Endothelial cell of umbilical vein (primary cell): ENCODE measurements around the gene CDC42EP5. TPM values are rescaled to one million over a fixed set of nuclear protein-coding genes. Genes with fewer than 3 reads are reported as not detected.

ENCODE experiments used
- BruUV-seq: library from RNA; stranded (reverse); fragments of 400-500 nt; replicated peaks from 2 replicates; lab custom pipeline; 2021; lab: Mats Ljungman, UMichigan
- CTCF ChIA-PET: fragments of 300-600, 350-600 bp; sonication (Branson Sonifier 250); formaldehyde crosslinking; loops from one replicate; lab custom pipeline; 2021; ENCODE audit warnings: antibody characterized with exemption, inconsistent platforms; lab: Charles Lee
- POLR2A ChIA-PET: fragments of 300-600, 350-600 bp; sonication (Branson Sonifier 250); formaldehyde crosslinking; loops from one replicate; lab custom pipeline; 2021; ENCODE audit warnings: antibody characterized with exemption, inconsistent platforms; lab: Charles Lee
- DNase-seq: peaks from one replicate; pipeline ENCODE4 v3.0.0-alpha.2; 2011; ENCODE audit warnings: low read depth, low spot score
- FAIRE-seq: peaks from 2 replicates; lab custom pipeline; 2011; peaks lifted over from hg19 to GRCh38; lab: Jason Lieb, UNC
- H2AFZ ChIP-seq: 2 replicates; pipeline ENCODE4 v1.6.0; 2012; ENCODE audit warnings: low read depth, low read length, control low read depth, inconsistent platforms
- H3K27ac ChIP-seq: 2 replicates; pipeline ENCODE4 v1.5.1; 2011; ENCODE audit warnings: low read depth, mild to moderate bottlenecking, control low read depth, low read length, moderate library complexity; ENCODE audit not compliant: insufficient read depth
- H3K27me3 ChIP-seq, 2 experiments: 2 replicates each; pipeline versions ENCODE4 v1.6.0 to v1.6.1; 2011; ENCODE audit warnings: low read length in 2 of 2, mixed read lengths in 1 of 2; ENCODE audit not compliant: control insufficient read depth in 2 of 2, insufficient read depth in 2 of 2
- H3K36me3 ChIP-seq, 2 experiments: 2 replicates in 1 of 2; 3 replicates in 1 of 2; pipeline ENCODE4 v1.5.1; 2011; ENCODE audit warnings: low read length in 2 of 2, mild to moderate bottlenecking in 1 of 2, moderate library complexity in 1 of 2; ENCODE audit not compliant: control insufficient read depth in 2 of 2, insufficient read depth in 2 of 2; ENCODE audit errors: extremely low read depth in 1 of 2
- H3K4me1 ChIP-seq: 3 replicates; pipeline ENCODE4 v1.5.1; 2011; ENCODE audit warnings: mild to moderate bottlenecking, low read length; ENCODE audit not compliant: control insufficient read depth, insufficient read depth; ENCODE audit errors: extremely low read depth
- H3K4me2 ChIP-seq: 2 replicates; pipeline ENCODE4 v1.6.1; 2011; ENCODE audit warnings: low read length, control low read depth, mixed read lengths; ENCODE audit not compliant: insufficient read depth
- H3K4me3 ChIP-seq, 3 experiments: fragments of 200-600 bp in 1 of 3; sonication (generic), shearing (Covaris generic) in 1 of 3; replicated peaks in 1 of 3; 2 replicates each; pipeline ENCODE4 v1.5.1; 2011 to 2016; ENCODE audit warnings: control low read depth in 3 of 3, low read length in 3 of 3, mild to moderate bottlenecking in 2 of 3, inconsistent platforms in 1 of 3, low read depth in 1 of 3, moderate library complexity in 1 of 3; ENCODE audit not compliant: insufficient read depth in 1 of 3
- H3K79me2 ChIP-seq: 2 replicates; pipeline ENCODE4 v1.6.0; 2012; ENCODE audit warnings: low read length, inconsistent platforms; ENCODE audit not compliant: control insufficient read depth, insufficient read depth
- H3K9ac ChIP-seq: replicated peaks from 2 replicates; pipeline ENCODE3; 2011; ENCODE audit warnings: low read length, control low read depth; ENCODE audit not compliant: insufficient read depth; ENCODE audit errors: extremely low read depth
- H3K9me1 ChIP-seq: replicated peaks from 3 replicates; pipeline ENCODE4 v1.6.0; 2011; ENCODE audit warnings: mild to moderate bottlenecking, low read length; ENCODE audit not compliant: control insufficient read depth, insufficient read depth; ENCODE audit errors: extremely low read depth
- H3K9me3 ChIP-seq: replicated peaks from 2 replicates; pipeline ENCODE4 v1.5.1; 2012; ENCODE audit warnings: low read length, inconsistent platforms; ENCODE audit not compliant: control insufficient read depth, insufficient read depth
- H4K20me1 ChIP-seq: replicated peaks from 2 replicates; pipeline ENCODE3; 2011; ENCODE audit warnings: mild to moderate bottlenecking, low read length; ENCODE audit not compliant: control insufficient read depth, insufficient read depth; ENCODE audit errors: extremely low read depth
- EZH2 ChIP-seq: IDR thresholded peaks from 2 replicates; pipeline ENCODE4 v1.6.1; 2012; ENCODE audit warnings: borderline replicate concordance, low read depth, mild to moderate bottlenecking, moderate library complexity, low read length, inconsistent platforms; ENCODE audit not compliant: severe bottlenecking
- FOS ChIP-seq: IDR thresholded peaks from 2 replicates; pipeline ENCODE4 v1.6.1; 2011; ENCODE audit warnings: mild to moderate bottlenecking, low read length, moderate library complexity, borderline replicate concordance; ENCODE audit not compliant: insufficient read depth
- GATA2 ChIP-seq: IDR thresholded peaks from 2 replicates; pipeline ENCODE4 v1.7.0; 2011; ENCODE audit warnings: low read depth, mild to moderate bottlenecking, moderate library complexity, mixed read lengths, low read length; ENCODE audit not compliant: insufficient read length, insufficient read depth
- JUN ChIP-seq: IDR thresholded peaks from 2 replicates; pipeline ENCODE4 v1.6.1; 2011; ENCODE audit warnings: borderline replicate concordance, low read depth; ENCODE audit not compliant: insufficient read length, insufficient read depth
- MYC ChIP-seq: IDR thresholded peaks from one replicate; pipeline ENCODE4 v1.6.1; 2011; ENCODE audit warnings: mild to moderate bottlenecking, low read depth, low read length
- POLR2A ChIP-seq: IDR thresholded peaks from 2 replicates; pipeline ENCODE4 v1.6.1; 2012; ENCODE audit warnings: low read depth, mild to moderate bottlenecking, control low read depth, low read length
- POLR2AphosphoS5 ChIP-seq: IDR thresholded peaks from 2 replicates; pipeline ENCODE4 v1.6.1; 2012; ENCODE audit warnings: low read depth, mild to moderate bottlenecking, control low read depth, low read length, moderate library complexity; ENCODE audit not compliant: insufficient read depth
- dilution Hi-C: fragments of 300-500 bp; cut with MboI; formaldehyde crosslinking; loops from one replicate; pipeline ENCODE4 v1.15.0; 2019; ENCODE audit warnings: low sequenced_read_pairs; ENCODE audit not compliant: extremely low pct_ligation_motif_present
- intact Hi-C: fragments of 100-400 bp; cut with micrococcal nuclease; formaldehyde crosslinking; loops from one replicate; pipeline ENCODE4 v1.10.0; 2022
- polyA plus RNA-seq, 4 experiments: library from polyadenylated mRNA; depleted of rRNA in 3 of 4; stranded (reverse) in 3 of 4; unstranded in 1 of 4; fragments of >200 nt; gene quantifications; 2 replicates each; pipeline versions ENCODE4 v1.2.1 to v1.2.3, GENCODE V29; 2011 to 2012; ENCODE audit warnings: missing spikeins in 1 of 4
- total RNA-seq: library from RNA; stranded (reverse); gene quantifications from 2 replicates; pipeline ENCODE4 v1.2.3, GENCODE V29; 2021
- TF ChIP-seq, protein P1 (sequence below), 2 donors: IDR thresholded peaks; 1 replicate in 1 of 2; 2 replicates in 1 of 2; pipeline ENCODE4 v1.5.1; 2011; ENCODE audit warnings: low read length in 2 of 2, mild to moderate bottlenecking in 2 of 2, moderate library complexity in 2 of 2, control low read depth in 1 of 2, inconsistent platforms in 1 of 2, low read depth in 1 of 2; ENCODE audit not compliant: insufficient read depth in 1 of 2; ENCODE audit errors: extremely low read depth in 1 of 2
- TF ChIP-seq, protein P2 (sequence below): IDR thresholded peaks from 2 replicates; pipeline ENCODE4 v1.6.1; 2011; ENCODE audit not compliant: insufficient read depth, insufficient read length

The CDC42EP5 gene
- total and polyA plus RNA-seq, 2 donors (not counting 3 experiments of a cell fraction or from before 2014, with no cell fraction given): 37.3 to 85.5 TPM

DNA sequence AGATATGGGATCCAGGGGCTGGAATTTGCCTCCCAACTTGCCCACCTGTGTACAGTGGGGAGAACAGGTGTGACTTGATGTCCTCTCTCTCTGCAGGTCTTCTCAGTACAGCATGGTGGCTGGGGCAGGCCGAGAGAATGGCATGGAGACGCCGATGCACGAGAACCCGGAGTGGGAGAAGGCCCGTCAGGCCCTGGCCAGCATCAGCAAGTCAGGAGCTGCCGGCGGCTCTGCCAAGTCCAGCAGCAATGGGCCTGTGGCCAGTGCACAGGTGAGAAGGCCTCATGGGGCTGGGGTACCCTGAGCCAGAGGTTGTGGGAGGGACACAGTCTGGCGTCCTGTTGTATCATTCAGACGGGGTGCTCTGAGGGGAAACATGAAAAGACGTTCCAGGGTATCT lies 21.1 kb downstream of the CDC42EP5 start:
- Histone ChIP-seq H4K20me1 (peaks cover 11% of the 10 kb centered on the region), H3K9me3 (no peaks in the 10 kb centered on the region), H3K9me1 (no peaks in the 10 kb centered on the region), H3K4me3 (no peak overlapping the region), H3K27ac (no peak overlapping the region), H3K36me3 (peaks cover 46 to 60% of the 10 kb centered on the region in 2 experiments), H3K4me2 (no peak overlapping the region), H3K27me3 (no peaks in the 10 kb centered on the region), H2AFZ (no peak overlapping the region), H3K9ac (no peak overlapping the region), H3K4me1 (peaks cover 22% of the 10 kb centered on the region), H3K79me2 (peaks cover 87% of the 10 kb centered on the region)
- TF ChIP-seq EZH2: no peak
- TF ChIP-seq POLR2A: no peak
- TF ChIP-seq FOS: no peak
- TF ChIP-seq GATA2: no peak
- TF ChIP-seq, protein P1, sequence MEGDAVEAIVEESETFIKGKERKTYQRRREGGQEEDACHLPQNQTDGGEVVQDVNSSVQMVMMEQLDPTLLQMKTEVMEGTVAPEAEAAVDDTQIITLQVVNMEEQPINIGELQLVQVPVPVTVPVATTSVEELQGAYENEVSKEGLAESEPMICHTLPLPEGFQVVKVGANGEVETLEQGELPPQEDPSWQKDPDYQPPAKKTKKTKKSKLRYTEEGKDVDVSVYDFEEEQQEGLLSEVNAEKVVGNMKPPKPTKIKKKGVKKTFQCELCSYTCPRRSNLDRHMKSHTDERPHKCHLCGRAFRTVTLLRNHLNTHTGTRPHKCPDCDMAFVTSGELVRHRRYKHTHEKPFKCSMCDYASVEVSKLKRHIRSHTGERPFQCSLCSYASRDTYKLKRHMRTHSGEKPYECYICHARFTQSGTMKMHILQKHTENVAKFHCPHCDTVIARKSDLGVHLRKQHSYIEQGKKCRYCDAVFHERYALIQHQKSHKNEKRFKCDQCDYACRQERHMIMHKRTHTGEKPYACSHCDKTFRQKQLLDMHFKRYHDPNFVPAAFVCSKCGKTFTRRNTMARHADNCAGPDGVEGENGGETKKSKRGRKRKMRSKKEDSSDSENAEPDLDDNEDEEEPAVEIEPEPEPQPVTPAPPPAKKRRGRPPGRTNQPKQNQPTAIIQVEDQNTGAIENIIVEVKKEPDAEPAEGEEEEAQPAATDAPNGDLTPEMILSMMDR (IDR thresholded peaks at IDR 0.05; ENCODE audit: extremely low read depth in 1 of 2, insufficient read depth in 1 of 2, low read depth in 1 of 2, low read length in 2 of 2): no peak
- no peak for TF ChIP-seq JUN
- no peak for TF ChIP-seq MYC
- no peak for TF ChIP-seq POLR2AphosphoS5
- TF ChIP-seq, protein P2, sequence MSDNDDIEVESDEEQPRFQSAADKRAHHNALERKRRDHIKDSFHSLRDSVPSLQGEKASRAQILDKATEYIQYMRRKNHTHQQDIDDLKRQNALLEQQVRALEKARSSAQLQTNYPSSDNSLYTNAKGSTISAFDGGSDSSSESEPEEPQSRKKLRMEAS: no peak
- BruUV-seq: no TSS peak
- dilution Hi-C loops: no loop called here
- no peak for DNase-seq
- POLR2A ChIA-PET: no interaction called here
- CTCF ChIA-PET: no interaction called here
- FAIRE-seq: no peak
- intact Hi-C loops: no loop called here
